AG10803 (cell line): ENCODE results near the gene F7.

Experiments
- DNase-seq: peaks from one replicate; pipeline ENCODE4 v3.0.0; 2010; ENCODE audit warnings: low read depth
- H3K4me3 ChIP-seq: 2 replicates; pipeline ENCODE4 v1.5.1; 2011; ENCODE audit warnings: mild to moderate bottlenecking, low read length, control low read depth
- CTCF ChIP-seq: conservative IDR thresholded peaks from 2 replicates; pipeline ENCODE4 v1.5.1; 2011; ENCODE audit warnings: mild to moderate bottlenecking, low read length, control low read depth, inconsistent platforms

Gene F7

GRCh38 chr13:113150550-113151365 is 45.2 kb downstream of the F7 start:
- TF ChIP-seq CTCF = no peak
- DNase-seq = no peak
- H3K4me3 ChIP-seq = no peak overlapping the region

GRCh38 chr13:113151745-113152690 is 46.4 kb downstream of the F7 start:
- peak; percentile 71 for DNase-seq
- H3K4me3 ChIP-seq = no peak overlapping the region
- no peak for TF ChIP-seq CTCF

- no peak for DNase-seq
- no peak for TF ChIP-seq CTCF
- no peak overlapping the region for H3K4me3 ChIP-seq
Observed at GRCh38 chr13:113152691-113152983, 47.0 kb downstream of the F7 start.

- H3K4me3 ChIP-seq = peak overlapping the region; percentile 51
- TF ChIP-seq CTCF = no peak
- DNase-seq = no peak
Observed at GRCh38 chr13:113152984-113153809, 47.6 kb downstream of the F7 start.

GRCh38 chr13:113153810-113154748 is 48.5 kb downstream of the F7 start:
- H3K4me3 ChIP-seq = peak overlapping the region; percentile 55
- peak; percentile 58 for DNase-seq

More at GRCh38 chr13:113153810-113154748, 48.5 kb downstream of the F7 start:
- no peak for TF ChIP-seq CTCF
